ENCODE measurements around the gene P3H2.

DNA sequence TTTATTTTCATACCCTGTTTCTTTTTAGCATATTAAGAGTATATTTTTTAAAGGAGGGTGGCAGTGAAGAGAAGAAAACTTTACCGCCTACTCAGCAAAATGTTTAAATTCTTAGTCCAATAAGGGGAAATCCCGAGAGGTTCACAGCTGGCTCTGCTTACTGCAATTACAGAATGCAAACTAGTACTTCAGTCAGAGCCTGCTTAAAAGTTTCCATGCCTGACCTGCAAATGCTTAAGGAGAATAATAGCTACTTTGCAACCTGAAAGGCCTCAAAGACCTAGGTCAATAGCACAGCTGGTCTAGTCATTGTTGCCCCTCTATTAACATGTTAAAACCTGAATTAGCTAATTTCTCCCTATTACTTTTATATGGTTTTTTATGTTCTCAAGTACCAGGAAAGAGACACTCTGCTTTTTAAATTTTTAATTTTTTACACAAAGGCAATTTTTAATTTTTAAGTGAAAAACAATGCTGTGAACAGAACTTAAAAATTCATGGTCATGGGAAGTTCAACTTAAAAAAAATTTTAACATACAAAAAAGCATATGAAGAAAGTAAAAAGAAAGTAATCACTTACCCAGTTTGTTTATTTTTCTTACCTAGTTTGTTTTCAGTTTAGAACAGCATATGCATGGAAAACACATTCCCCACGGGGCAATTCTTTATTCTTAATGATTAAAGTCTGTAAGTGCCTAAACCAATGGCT, 79.2 kb downstream of the P3H2 start:
- TF ChIP-seq, protein P1, sequence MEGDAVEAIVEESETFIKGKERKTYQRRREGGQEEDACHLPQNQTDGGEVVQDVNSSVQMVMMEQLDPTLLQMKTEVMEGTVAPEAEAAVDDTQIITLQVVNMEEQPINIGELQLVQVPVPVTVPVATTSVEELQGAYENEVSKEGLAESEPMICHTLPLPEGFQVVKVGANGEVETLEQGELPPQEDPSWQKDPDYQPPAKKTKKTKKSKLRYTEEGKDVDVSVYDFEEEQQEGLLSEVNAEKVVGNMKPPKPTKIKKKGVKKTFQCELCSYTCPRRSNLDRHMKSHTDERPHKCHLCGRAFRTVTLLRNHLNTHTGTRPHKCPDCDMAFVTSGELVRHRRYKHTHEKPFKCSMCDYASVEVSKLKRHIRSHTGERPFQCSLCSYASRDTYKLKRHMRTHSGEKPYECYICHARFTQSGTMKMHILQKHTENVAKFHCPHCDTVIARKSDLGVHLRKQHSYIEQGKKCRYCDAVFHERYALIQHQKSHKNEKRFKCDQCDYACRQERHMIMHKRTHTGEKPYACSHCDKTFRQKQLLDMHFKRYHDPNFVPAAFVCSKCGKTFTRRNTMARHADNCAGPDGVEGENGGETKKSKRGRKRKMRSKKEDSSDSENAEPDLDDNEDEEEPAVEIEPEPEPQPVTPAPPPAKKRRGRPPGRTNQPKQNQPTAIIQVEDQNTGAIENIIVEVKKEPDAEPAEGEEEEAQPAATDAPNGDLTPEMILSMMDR (IDR thresholded peaks at IDR 0.05) = no peak
- TF ChIP-seq EP300 (IDR thresholded peaks at IDR 0.05) = no peak
- no peak for TF ChIP-seq POLR2A (IDR thresholded peaks at IDR 0.05)
